ENCODE data around the gene CFAP90.

The CFAP90 gene

GRCh38 chr5:7867260-7867659 is 16.3 kb upstream of the CFAP90 start:
- no peak for DNase-seq (ENCODE audit: low read depth)

GRCh38 chr5:7866196-7866595 is 15.3 kb upstream of the CFAP90 start:
- no peak for DNase-seq (ENCODE audit: low read depth)

- DNase-seq (ENCODE audit: low read depth), result no peak
These were observed 7.1 kb upstream of the CFAP90 start for GRCh38 chr5:7857926-7858632.

- DNase-seq (ENCODE audit: low read depth), result no peak
These were observed 6.4 kb upstream of the CFAP90 start for GRCh38 chr5:7857361-7857760.

GRCh38 chr5:7856855-7857254 is 5.9 kb upstream of the CFAP90 start:
- DNase-seq (ENCODE audit: low read depth), result no peak

- no peak for DNase-seq (ENCODE audit: low read depth)
These were observed 4.7 kb upstream of the CFAP90 start for GRCh38 chr5:7855611-7856010.

GRCh38 chr5:7852988-7853387 is 2.1 kb upstream of the CFAP90 start:
- DNase-seq (ENCODE audit: low read depth), result no peak

- no peak for DNase-seq (ENCODE audit: low read depth)
These were observed 1.6 kb upstream of the CFAP90 start for GRCh38 chr5:7852542-7852941.

- no peak for DNase-seq (ENCODE audit: low read depth)
These were observed 820 bp upstream of the CFAP90 start for GRCh38 chr5:7851617-7852289.

GRCh38 chr5:7851240-7851592 is 283 bp upstream of the CFAP90 start:
- no peak for DNase-seq (ENCODE audit: low read depth)

GRCh38 chr5:7849681-7850394 is 1.1 kb downstream of the CFAP90 start:
- no peak for DNase-seq (ENCODE audit: low read depth)

GRCh38 chr5:7848296-7848695 is 2.6 kb downstream of the CFAP90 start:
- DNase-seq (ENCODE audit: low read depth), result no peak

GRCh38 chr5:7846327-7846726 is 4.6 kb downstream of the CFAP90 start:
- no peak for DNase-seq (ENCODE audit: low read depth)

GRCh38 chr5:7845557-7845956 is 5.4 kb downstream of the CFAP90 start:
- DNase-seq (ENCODE audit: low read depth), result no peak

- DNase-seq (ENCODE audit: low read depth), result no peak
These were observed 6.0 kb downstream of the CFAP90 start for GRCh38 chr5:7844901-7845300.

- DNase-seq (ENCODE audit: low read depth), result no peak
These were observed 8.4 kb downstream of the CFAP90 start for GRCh38 chr5:7842531-7842930.

GRCh38 chr5:7837403-7837802 is 13.5 kb downstream of the CFAP90 start:
- no peak for DNase-seq (ENCODE audit: low read depth)

GRCh38 chr5:7834982-7835381 is 16.0 kb downstream of the CFAP90 start:
- DNase-seq (ENCODE audit: low read depth), result no peak

- no peak for DNase-seq (ENCODE audit: low read depth)
These were observed 22.7 kb downstream of the CFAP90 start for GRCh38 chr5:7828269-7828668.

- no peak for DNase-seq (ENCODE audit: low read depth)
These were observed 23.3 kb downstream of the CFAP90 start for GRCh38 chr5:7827610-7828009.

GRCh38 chr5:7825630-7826029 is 25.3 kb downstream of the CFAP90 start:
- no peak for DNase-seq (ENCODE audit: low read depth)

- no peak for DNase-seq (ENCODE audit: low read depth)
These were observed 25.9 kb downstream of the CFAP90 start for GRCh38 chr5:7824995-7825394.

GRCh38 chr5:7823594-7823993 is 27.3 kb downstream of the CFAP90 start:
- no peak for DNase-seq (ENCODE audit: low read depth)
